GM12865 (cell line): ENCODE measurements around the gene RRAS.

Source experiments
- DNase-seq: peaks from one replicate; pipeline ENCODE4 v3.0.0; 2010; ENCODE audit warnings: low read depth
- H3K4me3 ChIP-seq: 2 replicates; pipeline ENCODE4 v1.5.1; 2011; ENCODE audit warnings: mild to moderate bottlenecking, low read depth, low read length, control low read depth
- TF ChIP-seq, protein P1 (sequence below): IDR thresholded peaks from 2 replicates; pipeline ENCODE4 v1.5.1; 2011; ENCODE audit warnings: low read length, control low read depth, low read depth, inconsistent platforms; ENCODE audit not compliant: insufficient read depth; ENCODE audit errors: missing control alignments

RRAS gene

DNA sequence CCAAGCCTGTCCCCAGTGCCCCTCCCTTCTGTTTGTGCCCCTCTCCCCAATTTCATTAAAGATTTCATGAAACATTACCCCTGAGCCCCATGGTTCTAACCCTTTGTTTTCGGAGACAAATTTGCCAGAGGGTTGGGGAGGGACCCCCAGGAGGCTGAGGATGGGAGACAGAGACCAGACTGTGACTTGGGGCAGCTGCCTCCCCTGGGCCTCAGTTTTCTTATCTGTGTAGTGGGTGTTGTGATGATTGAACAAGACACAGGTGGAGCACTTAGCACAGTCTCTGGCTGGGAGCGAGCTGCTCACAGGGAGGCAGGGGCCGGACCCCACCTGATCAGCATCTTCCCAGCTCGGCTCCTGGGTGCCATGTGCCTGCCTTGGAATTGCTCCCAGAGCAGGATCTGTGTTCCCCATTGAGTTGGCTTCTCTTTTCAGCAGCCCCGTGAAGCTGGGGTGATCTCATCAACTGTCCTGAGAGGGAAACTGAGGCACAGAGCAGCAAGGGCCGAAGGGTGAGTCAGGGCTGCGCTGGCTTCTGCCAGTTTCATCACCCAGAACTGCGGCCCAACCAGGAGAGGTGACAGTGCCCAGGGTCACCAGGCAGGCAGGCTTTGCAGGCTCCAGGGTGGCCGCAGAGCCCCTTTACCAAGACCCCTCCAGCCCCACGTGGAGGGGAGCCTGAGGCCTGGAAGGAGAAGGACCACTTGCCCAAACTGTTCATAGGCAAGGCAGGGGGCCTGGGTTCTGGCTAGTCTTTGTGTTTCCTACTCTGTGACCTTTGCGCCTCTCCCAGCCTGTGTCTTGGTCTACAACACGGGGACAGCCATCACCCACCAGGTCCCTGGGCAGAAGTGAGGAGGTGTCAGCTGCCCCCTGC lies 18.9 kb upstream of the RRAS start:
- TF ChIP-seq, protein P1, sequence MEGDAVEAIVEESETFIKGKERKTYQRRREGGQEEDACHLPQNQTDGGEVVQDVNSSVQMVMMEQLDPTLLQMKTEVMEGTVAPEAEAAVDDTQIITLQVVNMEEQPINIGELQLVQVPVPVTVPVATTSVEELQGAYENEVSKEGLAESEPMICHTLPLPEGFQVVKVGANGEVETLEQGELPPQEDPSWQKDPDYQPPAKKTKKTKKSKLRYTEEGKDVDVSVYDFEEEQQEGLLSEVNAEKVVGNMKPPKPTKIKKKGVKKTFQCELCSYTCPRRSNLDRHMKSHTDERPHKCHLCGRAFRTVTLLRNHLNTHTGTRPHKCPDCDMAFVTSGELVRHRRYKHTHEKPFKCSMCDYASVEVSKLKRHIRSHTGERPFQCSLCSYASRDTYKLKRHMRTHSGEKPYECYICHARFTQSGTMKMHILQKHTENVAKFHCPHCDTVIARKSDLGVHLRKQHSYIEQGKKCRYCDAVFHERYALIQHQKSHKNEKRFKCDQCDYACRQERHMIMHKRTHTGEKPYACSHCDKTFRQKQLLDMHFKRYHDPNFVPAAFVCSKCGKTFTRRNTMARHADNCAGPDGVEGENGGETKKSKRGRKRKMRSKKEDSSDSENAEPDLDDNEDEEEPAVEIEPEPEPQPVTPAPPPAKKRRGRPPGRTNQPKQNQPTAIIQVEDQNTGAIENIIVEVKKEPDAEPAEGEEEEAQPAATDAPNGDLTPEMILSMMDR = no peak
- DNase-seq = no peak
- no peak overlapping the region for H3K4me3 ChIP-seq

GRCh38 chr19:49658139-49658517 lies 18.2 kb upstream of the RRAS start:
- no peak for DNase-seq
- TF ChIP-seq, protein P1 = no peak

DNA sequence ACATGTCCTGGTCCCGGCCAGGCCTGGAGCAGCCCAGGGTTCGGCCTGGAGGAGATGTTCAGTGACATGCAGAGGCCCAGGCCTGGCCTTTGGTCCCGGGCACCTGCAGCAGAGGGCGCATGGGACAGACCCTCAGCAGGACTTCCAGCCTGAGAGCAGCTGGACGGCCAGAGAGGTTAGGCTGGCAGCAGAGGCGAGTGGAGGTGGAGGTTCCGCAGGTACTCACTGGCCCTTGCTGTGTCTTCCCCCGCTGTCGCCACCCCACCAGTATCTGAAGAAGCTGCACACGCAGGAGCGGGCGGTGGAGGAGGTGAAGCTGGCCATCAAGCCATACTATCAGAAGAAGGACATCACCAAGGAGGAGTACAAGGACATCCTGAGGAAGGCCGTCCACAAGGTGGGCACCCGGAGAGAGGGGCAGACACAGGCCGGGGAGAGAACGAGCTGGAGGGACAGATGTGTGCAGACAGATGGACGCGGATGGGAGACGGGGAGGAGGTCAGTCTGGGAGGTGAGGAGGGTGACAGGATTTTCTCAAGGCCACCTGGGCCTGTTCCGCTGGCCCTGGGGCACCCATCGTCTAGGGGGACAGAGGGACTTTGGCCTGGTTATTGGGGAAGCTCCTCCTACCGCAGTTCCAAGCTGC lies 17.7 kb upstream of the RRAS start:
- no peak overlapping the region for H3K4me3 ChIP-seq
- TF ChIP-seq, protein P1 = no peak
- DNase-seq = no peak

More at GRCh38 chr19:49658139-49658517, 18.2 kb upstream of the RRAS start:
- no peak overlapping the region for H3K4me3 ChIP-seq

DNA sequence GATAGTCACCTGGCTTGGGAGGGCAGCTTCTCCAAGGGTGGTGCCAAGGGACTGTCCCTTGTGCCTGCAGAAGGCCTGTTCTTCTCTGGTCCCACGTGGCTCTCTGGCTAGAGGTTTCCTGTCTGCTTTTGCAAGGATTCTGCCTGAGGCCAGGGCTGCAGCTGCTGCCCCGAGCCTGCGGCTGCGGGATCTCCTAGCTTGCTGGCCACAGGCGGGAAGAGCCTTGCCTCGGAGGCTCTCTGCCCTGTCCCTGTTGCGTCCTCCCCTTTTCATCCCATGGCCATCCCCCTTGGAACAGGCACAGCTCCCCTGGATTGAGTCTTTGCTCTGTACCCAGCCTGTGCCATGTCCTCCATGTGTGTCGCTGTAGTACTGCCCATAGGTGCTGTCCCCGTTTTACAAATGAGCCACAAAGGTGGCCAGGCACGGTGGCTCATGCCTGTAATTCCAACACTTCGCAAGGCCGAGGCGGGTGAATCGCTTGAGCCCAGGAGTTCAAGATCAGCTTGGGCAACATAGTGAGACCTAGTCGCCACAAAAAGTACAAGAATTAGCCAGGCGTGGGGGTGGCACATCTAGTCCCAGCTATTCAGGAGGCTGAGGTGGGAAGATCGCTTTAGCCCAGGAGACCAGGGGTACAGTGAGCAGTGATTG lies 16.6 kb upstream of the RRAS start:
- H3K4me3 ChIP-seq = no peak overlapping the region
- TF ChIP-seq, protein P1 = no peak

GRCh38 chr19:49655570-49656455 lies 15.9 kb upstream of the RRAS start:
- no peak overlapping the region for H3K4me3 ChIP-seq
- DNase-seq = no peak
- TF ChIP-seq, protein P1 = no peak

More for the DNA sequence above, 16.6 kb upstream of the RRAS start:
- no peak for DNase-seq

GRCh38 chr19:49654581-49654980 lies 14.6 kb upstream of the RRAS start:
- TF ChIP-seq, protein P1 = no peak
- no peak for DNase-seq

More at GRCh38 chr19:49654581-49654980, 14.6 kb upstream of the RRAS start:
- no peak overlapping the region for H3K4me3 ChIP-seq
